K562 (cell line): Measurements from ENCODE around the gene TMEM88. TPM values are rescaled to one million over a fixed set of nuclear protein-coding genes. Genes with fewer than 3 reads are reported as not detected.

Source experiments
- ATAC-seq: fragments of 200-7000 bp; cut with Tn5 transposase; 3 replicates; pipeline ENCODE4 v1.9.1; 2020; ENCODE audit warnings: moderate library complexity
- BruUV-seq: library from RNA; stranded (reverse); fragments of 400-500 nt; replicated peaks from 2 replicates; lab custom pipeline; 2021; lab: Mats Ljungman, UMichigan
- CTCF ChIA-PET: fragments of 300-600 bp; formaldehyde crosslinking; extraction: SDS; loops from one replicate; lab custom pipeline; 2021; ENCODE audit warnings: low intra/inter-chr PET ratio; lab: Yijun Ruan, JAX
- POLR2A ChIA-PET: fragments of 300-600, 350-650 bp; sonication (Branson Sonifier 250); formaldehyde crosslinking; extraction: SDS; loops from one replicate; lab custom pipeline; 2021; ENCODE audit warnings: antibody characterized with exemption, inconsistent platforms; lab: Yijun Ruan, JAX
- DNase-seq, 4 experiments: peaks; one replicate each; pipeline versions ENCODE4 v3.0.0 to v3.0.0-alpha.2; 2011 to 2018; ENCODE audit warnings: low spot score in 3 of 4, mixed read lengths in 3 of 4; ENCODE audit errors: extremely low read depth in 1 of 4
- FAIRE-seq: peaks from 2 replicates; lab custom pipeline; 2011; peaks lifted over from hg19 to GRCh38; lab: Jason Lieb, UNC
- H2AFZ ChIP-seq: 2 replicates; pipeline ENCODE4 v1.6.0; 2011; ENCODE audit warnings: low read depth, low read length, control low read depth, inconsistent platforms
- H3K27ac ChIP-seq: fragments of 200-600 bp; 3 replicates; pipeline ENCODE4 v1.8.0; 2011; ENCODE audit warnings: low read depth, mild to moderate bottlenecking, control low read depth, inconsistent platforms, low read length, moderate library complexity, mixed read lengths; ENCODE audit errors: extremely low read depth
- H3K27me3 ChIP-seq, 2 experiments: fragments of 300-600 bp in 1 of 2; 2 replicates in 1 of 2; 3 replicates in 1 of 2; pipeline versions ENCODE4 v1.6.0 to v1.8.0; 2011; ENCODE audit warnings: inconsistent platforms in 2 of 2, low read length in 2 of 2, mild to moderate bottlenecking in 1 of 2, mixed read lengths in 1 of 2, moderate library complexity in 1 of 2; ENCODE audit not compliant: control insufficient read depth in 2 of 2, insufficient read depth in 2 of 2
- H3K36me3 ChIP-seq: fragments of 300-600 bp; 3 replicates; pipeline ENCODE4 v1.8.0; 2011; ENCODE audit warnings: mild to moderate bottlenecking, low read length, inconsistent platforms; ENCODE audit not compliant: control insufficient read depth, insufficient read depth
- H3K4me1 ChIP-seq, 2 experiments: fragments of 200-600 bp in 1 of 2; replicated peaks in 1 of 2; 2 replicates in 1 of 2; 3 replicates in 1 of 2; pipeline versions ENCODE4 v1.5.1 to v1.8.0; 2011; ENCODE audit warnings: inconsistent platforms in 2 of 2, low read length in 2 of 2, mild to moderate bottlenecking in 1 of 2, mixed read lengths in 1 of 2, moderate library complexity in 1 of 2; ENCODE audit not compliant: control insufficient read depth in 2 of 2, insufficient read depth in 2 of 2
- H3K4me2 ChIP-seq: 2 replicates; pipeline ENCODE4 v1.6.1; 2011; ENCODE audit warnings: low read length, control low read depth, inconsistent platforms, mixed read lengths; ENCODE audit not compliant: insufficient read depth
- H3K4me3 ChIP-seq: fragments of 200-600 bp; sonication (generic), shearing (Covaris generic); 2 replicates; pipeline ENCODE4 v1.5.1; 2016; ENCODE audit warnings: control low read depth, inconsistent platforms
- H3K79me2 ChIP-seq: fragments of 200-600 bp; 3 replicates; pipeline ENCODE4 v1.8.0; 2011; ENCODE audit warnings: low read length, inconsistent platforms; ENCODE audit not compliant: control insufficient read depth, insufficient read depth
- H3K9ac ChIP-seq, 2 experiments: 2 replicates each; pipeline versions ENCODE4 v1.6.0 to v1.6.1; 2011; ENCODE audit warnings: low read depth in 2 of 2, low read length in 2 of 2, control low read depth in 1 of 2, inconsistent platforms in 1 of 2, mild to moderate bottlenecking in 1 of 2, mixed read lengths in 1 of 2; ENCODE audit not compliant: insufficient read depth in 1 of 2
- H3K9me1 ChIP-seq: one replicate; pipeline ENCODE4 v1.6.0; 2011; ENCODE audit warnings: inconsistent platforms, mild to moderate bottlenecking, low read length, moderate library complexity; ENCODE audit not compliant: control insufficient read depth, insufficient read depth
- H3K9me3 ChIP-seq: replicated peaks from 2 replicates; pipeline ENCODE4 v1.5.1; 2011; ENCODE audit warnings: low read depth, low read length, inconsistent platforms; ENCODE audit not compliant: control insufficient read depth, insufficient read depth
- H4K20me1 ChIP-seq: replicated peaks from 2 replicates; pipeline ENCODE4 v1.6.1; 2011; ENCODE audit warnings: low read length, inconsistent platforms, mixed read lengths; ENCODE audit not compliant: control insufficient read depth, insufficient read depth
- CBFA2T2 ChIP-seq: fragments of 450-650 bp; conservative IDR thresholded peaks from 2 replicates; pipeline ENCODE4 v1.6.1; 2017; ENCODE audit warnings: mild to moderate bottlenecking
- CTBP1 ChIP-seq: fragments of 450-650 bp; IDR thresholded peaks from 2 replicates; pipeline ENCODE4 v1.6.1; 2016; ENCODE audit warnings: borderline replicate concordance
- DIDO1 ChIP-seq: fragments of 450-650 bp; IDR thresholded peaks from 2 replicates; pipeline ENCODE4 v1.6.1; 2016; ENCODE audit warnings: low read depth, missing biosample characterization, missing genetic modification characterization
- NFIC ChIP-seq: fragments of 450-650 bp; IDR thresholded peaks from 2 replicates; pipeline ENCODE4 v1.6.1; 2017; ENCODE audit warnings: mild to moderate bottlenecking, inconsistent platforms
- SLC30A9 ChIP-seq: fragments of 250-450 bp; sonication (Bioruptor Pico); IDR thresholded peaks from 2 replicates; pipeline ENCODE4 v1.8.0; 2022; ENCODE audit warnings: mild to moderate bottlenecking, moderate library complexity
- ZC3H11A ChIP-seq: IDR thresholded peaks from 2 replicates; pipeline ENCODE4 v1.6.1; 2012; ENCODE audit warnings: low read depth, low read length, improper control_type of control experiment
- whole genome bisulfite sequencing: fragments of 100-300 bp; shearing (Covaris generic); methylation state at CpG from one replicate; pipeline ENCODE4 v1.1.6; 2016; ENCODE audit warnings: low coverage, mixed read lengths; ENCODE audit not compliant: insufficient coverage; ENCODE audit errors: missing lambda C conversion rate; 5-methylcytosine and 5-hydroxymethylcytosine counted together
- in situ Hi-C: fragments of 300-500 bp; cut with MboI; formaldehyde crosslinking; loops from 4 replicates; pipeline ENCODE4 v1.15.0; 2018; ENCODE audit warnings: inconsistent platforms, mixed read lengths
- intact Hi-C: fragments of 100-400 bp; cut with micrococcal nuclease; formaldehyde crosslinking; loops from 2 replicates; pipeline ENCODE4 v1.14.2; 2022
- polyA plus RNA-seq, 8 experiments: library from polyadenylated mRNA; depleted of rRNA in 4 of 8; stranded (reverse) in 5 of 8; unstranded in 3 of 8; fragments of >200 nt; fragmentation: Nextera tagmentation in 2 of 8; fragmentation: Illumina TruSeq in 1 of 8; extraction: Ambion mirVana in 2 of 8; extraction: Trizol in 1 of 8; gene quantifications; 2 replicates each; pipeline versions ENCODE4 v1.2.1 to v1.2.3, GENCODE V29; 2011 to 2014; ENCODE audit warnings: inconsistent platforms in 1 of 8, missing spikeins in 1 of 8
- total RNA-seq, 7 experiments: library from RNA; depleted of rRNA in 6 of 7; stranded (reverse); fragments of >200 nt in 6 of 7; fragmentation: Illumina TruSeq in 2 of 7; extraction: Trizol in 2 of 7; gene quantifications; 2 replicates each; pipeline versions ENCODE4 v1.2.1 to v1.2.3, GENCODE V29; 2011 to 2021; ENCODE audit warnings: low replicate concordance in 1 of 7

TMEM88 gene
- total and polyA plus RNA-seq, 9 of the 15 experiments (the other 6 are each of a cell fraction or from before 2014, with no cell fraction given): 0.10 to 1.4 (median 0.36) TPM; not detected in 3

DNA sequence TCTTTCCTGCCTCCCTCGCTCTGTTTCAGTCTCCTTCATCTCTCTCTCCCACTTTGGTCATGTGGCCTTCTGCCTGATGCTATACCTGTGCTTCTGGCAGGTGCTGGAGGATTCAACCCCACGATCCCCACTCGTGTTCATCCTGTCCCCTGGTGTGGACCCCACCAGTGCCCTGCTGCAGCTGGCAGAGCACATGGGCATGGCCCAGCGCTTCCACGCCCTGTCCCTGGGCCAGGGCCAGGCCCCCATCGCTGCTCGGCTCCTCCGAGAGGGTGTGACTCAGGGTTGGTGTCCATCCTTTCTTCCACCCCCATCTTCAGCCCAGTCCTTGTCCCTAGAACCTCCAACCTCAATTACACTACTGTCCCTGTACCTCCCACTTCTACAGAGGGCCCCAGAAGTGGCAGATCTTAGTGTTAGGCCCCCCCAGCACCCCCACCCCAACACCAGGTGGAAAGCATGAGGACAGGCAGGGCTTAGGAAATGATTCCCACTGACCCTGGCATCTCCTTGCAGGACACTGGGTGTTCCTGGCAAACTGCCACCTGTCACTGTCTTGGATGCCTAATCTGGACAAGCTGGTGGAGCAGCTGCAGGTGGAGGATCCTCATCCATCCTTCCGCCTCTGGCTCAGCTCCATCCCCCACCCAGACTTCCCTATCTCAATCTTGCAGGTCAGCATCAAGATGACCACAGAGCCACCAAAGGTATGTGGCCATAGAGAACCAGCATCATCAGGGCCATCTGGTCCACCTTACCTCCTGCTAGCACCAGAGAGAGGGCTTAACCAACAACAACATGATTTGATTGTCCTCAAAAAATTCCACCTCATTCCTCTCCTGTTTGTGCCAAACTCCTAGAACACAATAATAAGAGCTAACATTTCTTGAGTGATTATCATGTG is 30.6 kb upstream of the TMEM88 start:
- Histone ChIP-seq H3K27ac (no peak overlapping the region), H3K79me2 (no peaks in the 10 kb centered on the region), H3K9ac (no peak overlapping the region), H3K27me3 (peaks cover 5 to 35% of the 10 kb centered on the region in 2 experiments), H3K4me2 (no peak overlapping the region), H3K9me1 (no peaks in the 10 kb centered on the region), H4K20me1 (no peaks in the 10 kb centered on the region), H3K4me1 (peaks cover 0 to 9% of the 10 kb centered on the region in 2 experiments; a peak in 2 of 5 replicates), H3K9me3 (no peaks in the 10 kb centered on the region), H3K4me3 (no peak overlapping the region), H3K36me3 (no peaks in the 10 kb centered on the region), H2AFZ (no peak overlapping the region)
- ATAC-seq: no peak
- TF ChIP-seq NFIC (peak; percentile 44; the same call in 1 of the 2 replicates), SLC30A9 (no peak), CBFA2T2 (0 out of 2 replicates have a peak, but pooled peaks have one; percentile 12), DIDO1 (tag) (no peak), ZC3H11A (no peak), CTBP1 (peak; percentile 18; the same call in 1 of the 2 replicates)
- POLR2A ChIA-PET: interaction anchor here (0.6 to 0.7 kb wide), 4 partner anchors 8 to 183 kb away, joined by 3 to 5 read pairs (median 4); no protein-coding TSS in a partner anchor
- 3% methylated on average over 9 of the region's 9 CpGs for WGBS
- intact Hi-C loops: loop anchor here (5.0 to 10.0 kb wide), 3 partner anchors 33 to 221 kb away; partner anchors contain the start of genes CYB5D1, NAA38 and TMEM88
- peak in 2 of 4 experiments; percentile 20 to 26 for DNase-seq
- no TSS peak for BruUV-seq
- in situ Hi-C loops: no loop called here
- no peak for FAIRE-seq
- CTCF ChIA-PET: interaction anchor here (0.5 to 1.9 kb wide), 2 partner anchors 165 to 175 kb away, joined by 7 to 14 read pairs; no protein-coding TSS in a partner anchor
